Stimulated activated naive CD8-positive, alpha-beta T cell treated with anti-CD3 and anti-CD28 coated beads, Interleukin-15, Interleukin-2, amounts not matched to agents 100 U/mL and 50 U/mL, for 24 hours (primary cell): ENCODE results near the gene RASAL1.
"Not testable (repeated sequence)": the region's sequence is repeated elsewhere in the genome, so short reads cannot be mapped to it uniquely, and the experiment has no call there.

Experiments used
- ATAC-seq: fragments of 150-1000 bp; cut with Tn5 transposase; one replicate; pipeline ENCODE4 v1.10.0; 2021
- DNase-seq: peaks from one replicate; pipeline ENCODE4 v3.0.0; 2021

RASAL1 gene

GRCh38 chr12:113161415-113162016 lies 26.0 kb upstream of the RASAL1 start:
- peak; percentile 17 for ATAC-seq
- DNase-seq: peak; percentile 21

DNA sequence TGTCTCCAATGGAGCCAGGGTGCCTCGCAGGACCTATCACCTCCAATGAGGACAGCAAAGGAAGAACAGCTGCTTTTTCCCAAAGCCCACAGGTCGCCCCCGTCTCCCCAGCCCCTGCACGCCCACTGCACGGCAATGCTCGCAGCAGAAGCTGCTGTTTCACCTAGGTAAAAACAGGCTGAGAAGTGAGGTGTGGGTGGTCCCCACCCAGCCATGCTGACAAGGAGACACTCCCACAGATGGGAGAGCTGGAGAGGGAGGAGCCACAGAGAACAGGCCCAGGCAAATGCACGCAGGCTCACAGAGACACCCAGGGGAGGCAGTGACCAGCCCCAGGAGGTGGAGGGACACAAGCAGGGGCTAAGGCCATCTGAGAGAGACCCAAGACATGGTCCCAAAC lies 24.4 kb upstream of the RASAL1 start:
- DNase-seq (no peak), ATAC-seq (no peak)

- no peak for ATAC-seq
Observed at GRCh38 chr12:113158439-113159203, 23.1 kb upstream of the RASAL1 start.

DNA sequence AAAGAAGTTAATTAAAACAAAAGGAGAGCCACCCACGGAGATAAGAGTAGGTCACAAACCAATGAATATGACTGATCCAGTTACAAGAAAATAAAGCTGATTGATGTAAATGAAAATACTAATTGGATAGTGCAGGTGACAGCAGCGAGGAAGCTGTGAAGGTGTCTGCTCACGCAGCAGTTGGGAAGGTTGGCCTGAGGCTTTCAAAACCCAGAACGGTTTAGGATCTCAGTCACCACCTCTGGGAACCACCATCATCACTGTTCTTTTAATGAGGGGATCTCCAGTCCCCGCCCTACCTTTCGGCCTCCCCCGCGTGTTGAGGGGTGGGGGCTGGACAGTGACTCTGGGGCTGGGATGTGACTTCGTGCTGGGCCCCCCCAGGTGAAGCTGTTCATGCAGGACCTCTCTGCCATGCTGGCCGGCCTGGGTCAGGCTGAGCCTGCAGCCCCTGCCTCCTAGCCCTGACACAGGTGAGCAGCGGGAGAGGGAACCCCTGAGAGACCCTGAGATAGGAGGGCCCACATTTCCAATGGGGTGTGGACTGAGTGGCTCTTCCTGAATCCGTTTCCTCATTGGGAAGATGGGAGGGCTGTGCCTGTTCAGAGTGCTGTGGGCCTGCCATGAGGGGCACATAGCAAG lies 21.8 kb upstream of the RASAL1 start:
- no peak for DNase-seq
- no peak for ATAC-seq

More at GRCh38 chr12:113158439-113159203, 23.1 kb upstream of the RASAL1 start:
- no peak for DNase-seq

GRCh38 chr12:113155646-113156045 lies 20.1 kb upstream of the RASAL1 start:
- ATAC-seq (no peak), DNase-seq (no peak)

DNA sequence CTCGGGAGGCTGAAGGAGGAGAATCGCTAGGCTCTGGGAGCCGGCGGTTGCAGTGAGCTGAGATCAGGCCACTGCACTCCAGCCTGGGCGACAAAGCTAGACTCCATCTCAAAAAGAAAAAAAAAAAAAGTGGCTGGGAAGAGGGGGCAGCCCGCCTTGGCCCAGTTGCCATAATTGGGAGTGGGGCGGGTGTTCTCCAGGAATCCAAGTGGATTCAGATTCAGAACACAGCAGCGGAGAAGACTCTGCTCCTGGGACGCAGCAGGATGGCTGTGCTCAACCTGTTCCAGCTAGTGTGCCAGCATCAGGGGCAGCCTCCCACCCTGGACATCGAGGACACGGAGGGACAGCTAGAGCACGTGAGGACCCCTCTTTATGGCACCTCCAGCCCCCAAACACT lies 19.5 kb upstream of the RASAL1 start:
- no peak for ATAC-seq

DNA sequence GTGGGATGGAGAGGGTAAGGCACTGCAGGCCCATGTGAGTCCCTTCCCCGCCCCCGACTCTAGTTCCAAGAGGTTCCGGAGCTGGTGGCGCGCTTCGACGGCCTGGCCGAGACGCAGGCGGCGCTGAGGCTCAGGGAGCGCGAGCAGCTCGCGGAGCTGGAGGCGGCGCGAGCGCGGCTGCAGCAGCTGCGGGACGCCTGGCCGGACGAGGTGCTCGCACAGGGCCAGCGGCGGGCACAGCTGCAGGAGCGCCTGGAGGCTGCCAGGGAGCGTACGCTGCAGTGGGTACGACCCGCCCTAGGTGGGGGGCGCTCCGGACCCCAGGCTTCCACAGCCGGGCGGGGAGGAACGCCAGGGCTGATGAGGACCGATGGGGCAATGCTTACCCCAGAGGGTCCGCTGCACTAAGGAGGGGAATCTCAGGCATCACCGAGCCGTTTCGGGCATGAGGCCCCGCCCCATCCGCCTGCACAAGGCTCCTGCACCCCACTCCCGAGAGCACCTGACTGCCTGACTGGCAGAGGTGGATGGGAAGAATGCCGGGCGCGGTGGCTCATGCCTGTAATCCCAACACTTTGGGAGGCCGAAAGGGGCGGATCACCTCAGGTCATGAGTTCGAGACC lies 18.9 kb upstream of the RASAL1 start:
- DNase-seq: peak; percentile 23
- peak; percentile 6 for ATAC-seq

More for the DNA sequence above, 19.5 kb upstream of the RASAL1 start:
- no peak for DNase-seq

- ATAC-seq: peak; percentile 83
Observed at GRCh38 chr12:113152835-113153814, 17.6 kb upstream of the RASAL1 start.

GRCh38 chr12:113152196-113152834 lies 16.8 kb upstream of the RASAL1 start:
- ATAC-seq (no peak), DNase-seq (no peak)

More at GRCh38 chr12:113152835-113153814, 17.6 kb upstream of the RASAL1 start:
- DNase-seq: peak; percentile 70

- ATAC-seq (no peak), DNase-seq (no peak)
Observed at GRCh38 chr12:113151655-113152054, 16.1 kb upstream of the RASAL1 start.

DNA sequence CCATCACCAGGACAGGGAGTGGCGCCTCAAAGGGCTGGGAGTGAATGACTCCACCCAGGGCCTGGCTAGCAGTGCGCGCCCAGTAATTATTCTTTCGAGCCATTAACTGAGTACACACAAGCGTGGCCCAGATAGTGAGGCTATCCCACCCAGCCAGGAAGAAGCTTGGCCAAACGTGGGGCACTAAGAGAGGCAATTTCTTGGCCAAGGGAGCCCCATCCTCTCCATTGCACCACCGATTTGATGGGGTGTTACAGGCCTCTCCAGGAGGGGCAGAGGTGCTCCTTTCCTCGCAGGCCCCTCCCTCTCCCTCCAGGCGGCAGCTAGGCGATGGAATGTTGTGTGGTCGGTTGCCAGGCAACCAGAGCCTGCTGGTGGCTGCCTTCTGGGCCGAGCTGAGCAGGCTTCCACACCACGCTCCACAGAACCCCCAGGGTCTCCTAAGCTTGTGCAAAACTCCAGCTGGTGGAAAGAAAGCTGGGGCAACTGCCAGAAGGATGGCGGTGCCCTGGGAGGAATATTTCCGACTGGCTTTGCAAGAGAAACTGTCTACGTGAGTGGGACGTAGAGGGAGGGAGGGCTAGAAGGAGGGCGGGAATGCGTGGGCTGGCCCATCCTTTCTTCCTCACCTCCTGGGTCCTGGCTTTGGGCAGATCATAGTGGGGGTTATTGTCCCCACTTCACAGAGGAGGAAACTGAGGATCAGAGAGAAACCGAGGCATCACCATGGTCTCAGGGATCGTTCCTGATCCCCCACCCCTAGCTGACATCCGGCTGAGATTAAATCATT lies 14.0 kb upstream of the RASAL1 start, which contains the start of gene CFAP73:
CFAP73 (plus strand) TSS at position 364 of the 790 bp plus-strand sequence; CDS start at position 498, 134 bp downstream.
- ATAC-seq: no peak
- DNase-seq: peak; percentile 40

DNA sequence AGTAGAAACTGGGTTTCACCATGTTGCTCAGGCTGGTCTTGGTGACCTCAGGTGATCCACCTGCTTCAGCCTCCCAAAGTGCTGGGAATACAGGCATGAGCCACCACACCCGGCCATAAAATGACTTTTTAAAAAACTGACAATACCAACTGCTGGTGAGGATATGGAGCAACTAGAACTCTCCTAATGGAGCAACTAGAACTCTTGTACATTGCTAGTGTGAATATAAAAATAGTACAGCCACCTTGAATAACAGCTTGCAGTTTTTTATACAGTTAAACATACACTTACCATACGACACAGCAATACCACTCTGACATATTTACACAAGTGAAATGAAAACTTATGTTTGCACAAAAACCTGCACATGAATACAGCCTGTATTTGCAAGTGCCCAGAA lies 11.4 kb upstream of the RASAL1 start:
- ATAC-seq (no peak), DNase-seq (no peak)

- no peak for ATAC-seq
Observed at GRCh38 chr12:113145720-113146551, 10.4 kb upstream of the RASAL1 start.

DNA sequence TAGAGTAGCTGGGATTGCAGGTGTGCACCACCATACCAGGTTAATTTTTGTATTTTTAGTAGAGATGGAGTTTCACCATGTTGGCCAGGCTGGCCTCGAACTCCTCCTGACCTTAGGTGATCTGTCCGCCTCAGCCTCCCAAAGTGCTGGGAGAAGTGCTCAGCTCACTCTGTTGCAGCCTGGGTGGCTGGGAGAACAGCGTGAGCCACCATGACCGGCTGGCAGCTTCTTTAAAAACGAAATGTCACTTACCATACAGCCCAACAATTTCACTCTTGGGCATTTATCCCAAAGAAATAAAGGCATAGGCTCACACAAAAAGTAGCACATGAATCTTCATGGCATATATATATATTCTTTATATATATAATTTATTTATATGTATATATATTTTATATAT lies 9.2 kb upstream of the RASAL1 start:
- ATAC-seq: no peak
- DNase-seq: no peak

More at GRCh38 chr12:113145720-113146551, 10.4 kb upstream of the RASAL1 start:
- DNase-seq: no peak

DNA sequence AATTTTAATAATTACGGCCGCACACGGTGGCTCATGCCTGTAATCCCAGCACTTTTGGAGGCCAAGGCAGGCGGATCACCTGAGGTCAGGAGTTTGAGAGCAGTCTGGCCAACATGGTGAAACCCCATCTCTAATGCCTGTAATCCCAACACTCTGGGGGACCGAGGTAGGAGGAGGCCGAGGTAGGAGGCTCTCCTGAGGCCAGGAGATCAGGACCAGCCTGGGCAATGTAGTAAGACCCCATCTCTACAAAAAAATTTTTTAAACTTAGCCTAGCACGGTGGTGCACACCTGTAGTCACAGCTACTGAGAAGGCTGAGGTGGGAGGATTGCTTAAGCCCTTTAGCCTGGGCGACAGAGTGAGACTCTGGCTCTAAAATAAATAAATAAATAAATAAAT lies 8.4 kb upstream of the RASAL1 start:
- DNase-seq: no peak
- no peak for ATAC-seq

DNA sequence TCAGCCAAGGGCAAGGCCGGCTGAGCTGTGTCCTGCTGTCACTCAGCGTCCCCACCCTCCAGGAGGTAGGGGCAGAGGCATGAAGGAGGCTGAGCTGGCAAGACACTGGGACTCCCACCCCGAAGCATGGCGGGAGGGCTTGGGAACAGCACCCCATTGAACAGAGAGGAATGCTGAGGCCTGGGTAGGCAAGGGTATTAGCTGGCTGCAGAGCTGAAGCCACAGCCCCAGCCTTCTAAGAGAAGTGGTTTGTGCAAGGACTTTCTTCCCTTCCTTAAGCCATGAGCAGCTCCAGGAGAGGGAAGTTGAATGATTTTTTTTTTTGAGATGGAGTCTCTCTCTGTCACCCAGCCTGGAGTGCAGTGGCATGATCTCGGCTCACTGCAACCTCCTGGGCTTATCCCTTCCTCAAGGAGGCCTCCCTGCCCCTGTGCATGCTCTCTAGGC lies 7.3 kb upstream of the RASAL1 start:
- ATAC-seq: no peak
- no peak for DNase-seq

DNA sequence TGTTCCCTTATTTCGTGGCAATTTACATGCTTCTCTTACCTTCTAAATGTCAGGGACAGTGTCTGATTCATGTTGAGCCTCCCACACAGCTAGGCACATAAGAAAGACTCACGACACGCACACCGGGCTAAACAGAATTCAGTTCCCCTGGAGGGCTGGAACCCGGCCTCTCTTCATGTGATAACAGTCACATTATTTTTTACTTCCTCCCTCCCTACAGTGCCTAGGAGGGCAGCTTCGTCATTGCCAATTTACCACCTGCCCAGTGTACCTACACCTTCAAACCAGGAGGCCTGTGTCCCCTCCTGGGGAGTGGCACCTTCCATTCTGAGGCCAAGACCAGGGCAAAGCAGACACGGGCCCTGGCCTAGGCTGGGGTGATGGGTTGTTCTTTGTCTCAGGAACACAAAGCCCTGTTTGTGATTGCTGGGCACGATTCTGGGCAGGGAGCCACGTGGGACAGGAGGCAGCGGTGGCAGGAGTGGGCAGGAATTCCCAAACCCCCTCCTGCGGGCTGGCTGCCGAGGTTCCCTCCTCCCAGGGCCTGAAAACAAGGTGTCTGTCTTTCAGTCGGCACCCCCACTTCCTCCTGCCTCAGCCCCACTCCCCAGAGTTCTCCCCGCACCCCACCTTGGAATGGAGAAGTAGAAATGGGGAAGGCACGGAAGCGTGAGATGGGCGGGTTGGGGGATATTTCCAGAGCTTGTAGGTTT lies 6.8 kb upstream of the RASAL1 start:
- ATAC-seq: peak; percentile 90
- DNase-seq: peak; percentile 42

GRCh38 chr12:113141716-113142115 lies 6.2 kb upstream of the RASAL1 start:
- not testable (repeated sequence) for ATAC-seq, DNase-seq
